NCI-H146 (cell line): Measurements from ENCODE around the gene P2RY6.
"Not testable (repeated sequence)": the region's sequence is repeated elsewhere in the genome, so short reads cannot be mapped to it uniquely, and the experiment has no call there.

Experiments
- DNase-seq: peaks from one replicate; lab custom pipeline; 2025; lab: John Stamatoyannopoulos, UW

P2RY6 gene

GRCh38 chr11:73260127-73260457, 12.0 kb upstream of the P2RY6 start:
- no peak for DNase-seq

- no peak for DNase-seq
Measured at GRCh38 chr11:73262851-73263495, 9.2 kb upstream of the P2RY6 start.

- DNase-seq = no peak
Measured at GRCh38 chr11:73263640-73264039, 8.5 kb upstream of the P2RY6 start.

GRCh38 chr11:73265278-73265810, 6.8 kb upstream of the P2RY6 start:
- DNase-seq = no peak

- no peak for DNase-seq
Measured at GRCh38 chr11:73265853-73266645, 6.1 kb upstream of the P2RY6 start.

GRCh38 chr11:73266646-73267020, 5.5 kb upstream of the P2RY6 start:
- DNase-seq = no peak

- no peak for DNase-seq
Measured at GRCh38 chr11:73267122-73267846, 4.9 kb upstream of the P2RY6 start.

- no peak for DNase-seq
Measured at GRCh38 chr11:73267906-73268540, 4.1 kb upstream of the P2RY6 start.

GRCh38 chr11:73268671-73269271, 3.4 kb upstream of the P2RY6 start:
- DNase-seq = no peak

- DNase-seq = no peak
Measured at GRCh38 chr11:73269459-73270015, 2.6 kb upstream of the P2RY6 start.

GRCh38 chr11:73270016-73270854, 1.9 kb upstream of the P2RY6 start:
- no peak for DNase-seq

- DNase-seq = no peak
Measured at GRCh38 chr11:73270855-73271477, 1.2 kb upstream of the P2RY6 start.

- DNase-seq = not testable (repeated sequence)
Measured at GRCh38 chr11:73271478-73271865, 666 bp upstream of the P2RY6 start.

GRCh38 chr11:73272680-73273038, 521 bp downstream of the P2RY6 start:
- no peak for DNase-seq

- DNase-seq = no peak
Measured at GRCh38 chr11:73273222-73273895, 1.2 kb downstream of the P2RY6 start.

- DNase-seq = not testable (repeated sequence)
Measured at GRCh38 chr11:73274191-73274590, 2.1 kb downstream of the P2RY6 start.

- DNase-seq = no peak
Measured at GRCh38 chr11:73274722-73275380, 2.7 kb downstream of the P2RY6 start.

- no peak for DNase-seq
Measured at GRCh38 chr11:73275381-73275750, 3.2 kb downstream of the P2RY6 start.

GRCh38 chr11:73277467-73277866, 5.3 kb downstream of the P2RY6 start:
- no peak for DNase-seq
